H1 (cell line): Measurements from ENCODE around the gene SCUBE2. TPM values are rescaled to one million over a fixed set of nuclear protein-coding genes. Genes with fewer than 3 reads are reported as not detected.

ENCODE experiments used
- CBX5 ChIP-seq: fragments of 300-800, 300-1000 bp; sonication (generic); IDR thresholded peaks from 2 replicates; pipeline ENCODE4 v1.7.1; 2016; ENCODE audit warnings: antibody characterized with exemption, low read length, low read depth
- CTCF ChIP-seq, 3 experiments: IDR thresholded peaks; 1 replicate in 2 of 3; 2 replicates in 1 of 3; pipeline versions ENCODE4 v1.5.1 to v1.6.1; 2011; ENCODE audit warnings: low read length in 3 of 3, mild to moderate bottlenecking in 3 of 3, inconsistent platforms in 2 of 3, low read depth in 1 of 3, moderate library complexity in 1 of 3; ENCODE audit not compliant: insufficient read depth in 1 of 3; ENCODE audit errors: control extremely low read depth in 1 of 3
- EZH2 ChIP-seq: fragments of 200-600 bp; sonication (generic); IDR thresholded peaks from 2 replicates; pipeline ENCODE4 v1.7.1; 2012; ENCODE audit warnings: low read depth, mild to moderate bottlenecking, moderate library complexity, low read length, inconsistent platforms; ENCODE audit not compliant: severe bottlenecking
- POU5F1 ChIP-seq: IDR thresholded peaks from 2 replicates; pipeline ENCODE4 v1.6.1; 2011; ENCODE audit warnings: low read depth, mild to moderate bottlenecking, low read length, moderate library complexity
- USF2 ChIP-seq: IDR thresholded peaks from 2 replicates; pipeline ENCODE4 v1.6.1; 2011; ENCODE audit warnings: low read length, improper control_type of control experiment
- polyA plus RNA-seq, 7 experiments: library from polyadenylated mRNA; depleted of rRNA in 3 of 7; stranded (reverse) in 5 of 7; unstranded in 2 of 7; fragments of >200 nt in 5 of 7; fragments of 200-250 nt in 2 of 7; gene quantifications; 1 replicate in 5 of 7; 2 replicates in 1 of 7; 4 replicates in 1 of 7; pipeline versions ENCODE4 v1.2.1 to v1.2.3, GENCODE V29; 2011 to 2013; ENCODE audit warnings: missing spikeins in 2 of 7, mixed read lengths in 2 of 7
- total RNA-seq: library from RNA; stranded (reverse); fragmentation: NEBNext Ultra II Directional; extraction: Animal tissue kit (Norgen Biotek cat#: 25700); gene quantifications from 2 replicates; pipeline ENCODE4 v1.2.1, GENCODE V29; 2021
- TF ChIP-seq, protein P1 (sequence below): fragments of 300-600 bp; sonication (generic); IDR thresholded peaks from 2 replicates; pipeline ENCODE4 v1.7.1; 2012; ENCODE audit warnings: low read length, moderate library complexity, mild to moderate bottlenecking, inconsistent platforms; ENCODE audit not compliant: insufficient replicate concordance

The SCUBE2 gene
- total and polyA plus RNA-seq, 2 of the 8 experiments (the other 6 are each of a cell fraction or from before 2014, with no cell fraction given): 0.29 to 1.2 TPM

DNA sequence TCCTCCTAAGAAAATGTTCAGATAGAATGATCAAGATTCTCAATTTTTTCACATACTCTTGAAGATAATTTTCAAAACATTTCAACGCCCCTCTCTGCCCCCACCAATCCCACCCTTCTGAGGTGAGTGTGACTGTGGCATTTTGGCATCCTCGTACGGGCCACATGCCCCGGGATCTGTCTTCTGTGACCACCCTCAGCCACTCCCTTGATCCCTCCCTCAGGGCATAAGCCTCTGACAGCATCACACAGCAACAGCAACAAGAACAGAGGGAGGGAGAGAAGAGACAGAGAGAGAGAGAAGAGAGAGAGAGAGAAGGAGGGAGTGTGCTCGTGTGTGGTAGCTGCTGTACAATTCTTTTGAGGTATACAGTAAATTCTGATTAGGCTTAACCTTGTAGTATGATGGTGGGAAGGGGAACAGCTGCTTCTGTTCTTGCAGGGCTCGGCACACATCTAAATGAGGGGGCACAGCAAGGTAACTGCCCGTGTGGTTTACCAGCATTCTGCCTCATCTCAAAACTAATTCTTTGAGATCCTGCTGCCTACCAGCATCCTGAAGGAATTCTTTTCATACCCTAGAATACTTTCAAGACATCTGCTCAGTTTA is 21.4 kb downstream of the SCUBE2 start (continued):
- TF ChIP-seq, protein P1, sequence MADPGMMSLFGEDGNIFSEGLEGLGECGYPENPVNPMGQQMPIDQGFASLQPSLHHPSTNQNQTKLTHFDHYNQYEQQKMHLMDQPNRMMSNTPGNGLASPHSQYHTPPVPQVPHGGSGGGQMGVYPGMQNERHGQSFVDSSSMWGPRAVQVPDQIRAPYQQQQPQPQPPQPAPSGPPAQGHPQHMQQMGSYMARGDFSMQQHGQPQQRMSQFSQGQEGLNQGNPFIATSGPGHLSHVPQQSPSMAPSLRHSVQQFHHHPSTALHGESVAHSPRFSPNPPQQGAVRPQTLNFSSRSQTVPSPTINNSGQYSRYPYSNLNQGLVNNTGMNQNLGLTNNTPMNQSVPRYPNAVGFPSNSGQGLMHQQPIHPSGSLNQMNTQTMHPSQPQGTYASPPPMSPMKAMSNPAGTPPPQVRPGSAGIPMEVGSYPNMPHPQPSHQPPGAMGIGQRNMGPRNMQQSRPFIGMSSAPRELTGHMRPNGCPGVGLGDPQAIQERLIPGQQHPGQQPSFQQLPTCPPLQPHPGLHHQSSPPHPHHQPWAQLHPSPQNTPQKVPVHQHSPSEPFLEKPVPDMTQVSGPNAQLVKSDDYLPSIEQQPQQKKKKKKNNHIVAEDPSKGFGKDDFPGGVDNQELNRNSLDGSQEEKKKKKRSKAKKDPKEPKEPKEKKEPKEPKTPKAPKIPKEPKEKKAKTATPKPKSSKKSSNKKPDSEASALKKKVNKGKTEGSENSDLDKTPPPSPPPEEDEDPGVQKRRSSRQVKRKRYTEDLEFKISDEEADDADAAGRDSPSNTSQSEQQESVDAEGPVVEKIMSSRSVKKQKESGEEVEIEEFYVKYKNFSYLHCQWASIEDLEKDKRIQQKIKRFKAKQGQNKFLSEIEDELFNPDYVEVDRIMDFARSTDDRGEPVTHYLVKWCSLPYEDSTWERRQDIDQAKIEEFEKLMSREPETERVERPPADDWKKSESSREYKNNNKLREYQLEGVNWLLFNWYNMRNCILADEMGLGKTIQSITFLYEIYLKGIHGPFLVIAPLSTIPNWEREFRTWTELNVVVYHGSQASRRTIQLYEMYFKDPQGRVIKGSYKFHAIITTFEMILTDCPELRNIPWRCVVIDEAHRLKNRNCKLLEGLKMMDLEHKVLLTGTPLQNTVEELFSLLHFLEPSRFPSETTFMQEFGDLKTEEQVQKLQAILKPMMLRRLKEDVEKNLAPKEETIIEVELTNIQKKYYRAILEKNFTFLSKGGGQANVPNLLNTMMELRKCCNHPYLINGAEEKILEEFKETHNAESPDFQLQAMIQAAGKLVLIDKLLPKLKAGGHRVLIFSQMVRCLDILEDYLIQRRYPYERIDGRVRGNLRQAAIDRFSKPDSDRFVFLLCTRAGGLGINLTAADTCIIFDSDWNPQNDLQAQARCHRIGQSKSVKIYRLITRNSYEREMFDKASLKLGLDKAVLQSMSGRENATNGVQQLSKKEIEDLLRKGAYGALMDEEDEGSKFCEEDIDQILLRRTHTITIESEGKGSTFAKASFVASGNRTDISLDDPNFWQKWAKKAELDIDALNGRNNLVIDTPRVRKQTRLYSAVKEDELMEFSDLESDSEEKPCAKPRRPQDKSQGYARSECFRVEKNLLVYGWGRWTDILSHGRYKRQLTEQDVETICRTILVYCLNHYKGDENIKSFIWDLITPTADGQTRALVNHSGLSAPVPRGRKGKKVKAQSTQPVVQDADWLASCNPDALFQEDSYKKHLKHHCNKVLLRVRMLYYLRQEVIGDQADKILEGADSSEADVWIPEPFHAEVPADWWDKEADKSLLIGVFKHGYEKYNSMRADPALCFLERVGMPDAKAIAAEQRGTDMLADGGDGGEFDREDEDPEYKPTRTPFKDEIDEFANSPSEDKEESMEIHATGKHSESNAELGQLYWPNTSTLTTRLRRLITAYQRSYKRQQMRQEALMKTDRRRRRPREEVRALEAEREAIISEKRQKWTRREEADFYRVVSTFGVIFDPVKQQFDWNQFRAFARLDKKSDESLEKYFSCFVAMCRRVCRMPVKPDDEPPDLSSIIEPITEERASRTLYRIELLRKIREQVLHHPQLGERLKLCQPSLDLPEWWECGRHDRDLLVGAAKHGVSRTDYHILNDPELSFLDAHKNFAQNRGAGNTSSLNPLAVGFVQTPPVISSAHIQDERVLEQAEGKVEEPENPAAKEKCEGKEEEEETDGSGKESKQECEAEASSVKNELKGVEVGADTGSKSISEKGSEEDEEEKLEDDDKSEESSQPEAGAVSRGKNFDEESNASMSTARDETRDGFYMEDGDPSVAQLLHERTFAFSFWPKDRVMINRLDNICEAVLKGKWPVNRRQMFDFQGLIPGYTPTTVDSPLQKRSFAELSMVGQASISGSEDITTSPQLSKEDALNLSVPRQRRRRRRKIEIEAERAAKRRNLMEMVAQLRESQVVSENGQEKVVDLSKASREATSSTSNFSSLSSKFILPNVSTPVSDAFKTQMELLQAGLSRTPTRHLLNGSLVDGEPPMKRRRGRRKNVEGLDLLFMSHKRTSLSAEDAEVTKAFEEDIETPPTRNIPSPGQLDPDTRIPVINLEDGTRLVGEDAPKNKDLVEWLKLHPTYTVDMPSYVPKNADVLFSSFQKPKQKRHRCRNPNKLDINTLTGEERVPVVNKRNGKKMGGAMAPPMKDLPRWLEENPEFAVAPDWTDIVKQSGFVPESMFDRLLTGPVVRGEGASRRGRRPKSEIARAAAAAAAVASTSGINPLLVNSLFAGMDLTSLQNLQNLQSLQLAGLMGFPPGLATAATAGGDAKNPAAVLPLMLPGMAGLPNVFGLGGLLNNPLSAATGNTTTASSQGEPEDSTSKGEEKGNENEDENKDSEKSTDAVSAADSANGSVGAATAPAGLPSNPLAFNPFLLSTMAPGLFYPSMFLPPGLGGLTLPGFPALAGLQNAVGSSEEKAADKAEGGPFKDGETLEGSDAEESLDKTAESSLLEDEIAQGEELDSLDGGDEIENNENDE: no peak
- TF ChIP-seq POU5F1: no peak
- TF ChIP-seq CBX5: no peak
- no peak for TF ChIP-seq EZH2
- TF ChIP-seq USF2: no peak
- TF ChIP-seq CTCF (IDR thresholded peaks at IDR 0.05; ENCODE audit: control extremely low read depth in 1 of 3, insufficient read depth in 1 of 3, low read depth in 1 of 3, low read length in 3 of 3): no peak
